GM18858 (cell line): ENCODE measurements around the gene USP36.

Experiments
- ATAC-seq: cut with Tn5 transposase; IDR thresholded peaks from one replicate; pipeline ENCODE4 v1.9.1; 2021; ENCODE audit not compliant: unreplicated experiment

USP36 gene

DNA sequence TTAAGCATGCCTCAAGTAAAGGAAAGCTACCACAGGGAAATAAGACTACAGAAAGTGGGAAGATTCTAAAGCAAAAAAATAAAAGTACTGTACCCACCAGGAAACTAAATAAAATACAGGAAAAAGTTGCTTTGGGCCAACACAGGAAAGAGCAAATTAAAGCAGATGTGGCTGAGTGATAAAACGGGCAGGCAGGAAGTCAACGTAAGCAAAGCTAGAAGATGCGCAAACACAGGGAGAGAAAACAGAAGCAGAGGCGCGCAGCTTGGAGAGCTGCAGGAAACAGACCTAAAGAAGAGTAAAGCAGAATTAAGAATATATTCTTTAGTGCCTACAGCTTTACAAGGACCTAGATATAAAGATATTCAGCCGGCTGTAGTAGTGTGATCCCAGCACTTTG is 21.7 kb downstream of the USP36 start:
- ATAC-seq = no peak

DNA sequence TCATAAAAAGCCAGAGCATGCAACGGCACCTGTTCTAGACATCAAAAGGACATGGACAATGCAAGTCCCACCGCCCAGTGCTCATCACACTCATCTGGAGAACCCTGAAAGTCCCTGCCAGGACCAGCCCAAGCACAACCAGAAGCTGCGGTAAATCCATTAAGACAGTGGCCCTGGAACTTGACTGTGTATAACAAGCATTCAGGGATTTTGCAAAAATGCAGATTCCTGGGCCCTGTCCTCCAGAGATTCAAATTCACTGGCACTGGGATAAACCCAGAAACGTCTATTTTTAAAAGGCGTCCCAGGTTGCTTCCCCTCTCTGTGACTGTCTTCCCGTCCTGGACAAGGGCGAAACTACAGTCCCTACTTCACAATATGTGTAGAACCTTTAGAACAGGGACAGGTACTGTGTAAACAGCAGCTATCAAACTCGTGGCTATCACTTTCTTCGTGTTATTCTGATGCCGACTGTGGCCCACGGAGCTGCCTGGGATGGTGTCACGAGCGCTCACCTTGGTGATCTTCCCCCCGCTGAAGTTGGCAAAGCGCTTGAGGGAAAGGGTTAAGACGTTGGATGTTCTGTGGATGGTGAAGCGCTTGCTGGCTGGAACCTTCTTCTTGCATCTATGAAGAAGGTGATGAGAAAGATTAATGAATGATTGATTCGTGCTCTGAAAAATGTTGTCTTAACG is 22.3 kb downstream of the USP36 start:
- ATAC-seq = no peak

DNA sequence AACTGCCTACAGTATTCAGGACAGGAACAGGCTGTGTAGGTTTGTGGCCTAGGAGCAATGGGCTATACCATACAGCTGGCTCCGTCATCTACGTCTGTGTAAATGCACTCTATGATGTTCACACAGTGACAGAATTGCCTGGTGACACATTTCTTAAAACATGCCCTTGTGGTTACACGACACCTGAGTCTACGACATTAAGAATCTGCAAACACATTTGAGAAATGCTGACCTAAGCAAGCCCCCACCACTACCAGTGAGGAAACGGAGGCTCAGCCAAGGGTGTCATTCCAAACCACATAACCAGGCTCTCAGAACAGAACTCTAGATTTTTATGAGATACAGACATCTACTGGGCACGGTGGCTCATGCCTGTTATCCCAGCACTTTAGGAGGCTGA is 23.5 kb downstream of the USP36 start:
- no peak for ATAC-seq

DNA sequence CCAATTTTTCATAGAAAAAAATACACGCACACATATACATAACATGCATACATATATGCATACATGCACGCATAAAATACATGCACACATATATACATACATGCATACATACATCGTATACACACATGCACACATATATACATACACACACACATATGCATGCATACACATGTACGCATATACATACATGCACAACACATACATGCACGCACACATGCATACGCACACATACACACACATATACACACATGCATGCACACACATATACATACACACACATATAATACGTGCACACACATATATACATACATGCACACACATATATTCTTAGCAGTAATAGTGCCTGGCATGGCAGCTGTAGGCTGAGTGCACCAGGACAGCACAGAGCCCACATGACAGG is 24.9 kb downstream of the USP36 start:
- no peak for ATAC-seq

DNA sequence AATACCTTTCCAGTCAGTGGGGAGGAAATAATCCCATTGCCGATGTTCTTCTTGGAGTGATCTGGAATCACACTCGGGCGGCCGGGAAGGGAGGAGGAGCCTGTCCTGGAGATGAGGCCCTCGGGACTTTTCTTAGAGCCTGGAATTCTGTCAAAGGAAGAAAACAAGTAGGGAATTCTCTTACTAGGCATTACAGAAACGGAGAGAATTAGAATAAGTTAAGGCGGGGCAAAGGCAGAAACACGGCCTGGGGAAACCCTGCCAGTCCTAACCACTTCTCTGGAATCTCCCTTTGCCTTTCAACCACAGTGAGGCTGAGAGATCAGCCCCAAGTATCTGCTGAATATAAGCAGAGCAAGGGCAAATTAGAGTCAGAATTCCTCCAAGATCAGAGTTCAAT is 27.8 kb downstream of the USP36 start:
- ATAC-seq = no peak

DNA sequence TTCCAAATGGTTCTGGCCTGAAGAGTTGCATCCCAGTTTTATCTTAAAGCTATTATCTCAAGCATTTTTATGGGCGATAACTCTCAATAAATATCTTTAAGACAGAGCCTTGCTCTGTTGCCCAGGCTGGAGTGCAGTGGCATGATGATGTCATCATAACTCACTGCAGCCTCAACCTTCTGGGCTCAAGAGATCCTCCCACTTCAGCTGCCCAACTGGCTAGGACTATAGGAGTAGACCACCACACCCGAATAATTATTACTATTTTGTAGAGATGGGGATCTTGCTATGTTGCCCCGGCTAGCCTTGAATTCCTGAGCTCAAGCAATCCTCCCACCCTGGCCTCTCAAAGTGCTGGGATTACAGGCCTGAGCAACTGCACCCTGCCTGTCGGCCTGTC is 32.5 kb downstream of the USP36 start:
- ATAC-seq = no peak

DNA sequence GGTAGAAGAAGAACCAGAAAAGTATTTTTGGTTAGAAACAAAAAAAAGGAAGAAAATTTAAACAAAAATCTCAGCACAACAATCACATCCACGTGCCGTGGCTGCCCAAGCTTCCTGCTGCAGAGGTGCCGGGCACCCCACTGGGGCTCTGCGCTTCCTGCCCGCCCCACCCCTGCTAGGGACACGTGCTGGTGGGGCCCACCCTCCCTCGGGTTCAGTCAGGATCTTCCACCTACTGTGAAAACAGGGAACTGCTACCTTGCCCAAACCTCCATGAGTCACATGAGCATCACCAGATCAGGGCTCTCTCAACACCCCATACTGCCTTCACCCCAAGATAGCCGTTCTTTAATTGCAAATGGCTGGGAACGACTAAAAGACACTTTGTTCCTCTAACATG is 34.2 kb downstream of the USP36 start:
- ATAC-seq = no peak

DNA sequence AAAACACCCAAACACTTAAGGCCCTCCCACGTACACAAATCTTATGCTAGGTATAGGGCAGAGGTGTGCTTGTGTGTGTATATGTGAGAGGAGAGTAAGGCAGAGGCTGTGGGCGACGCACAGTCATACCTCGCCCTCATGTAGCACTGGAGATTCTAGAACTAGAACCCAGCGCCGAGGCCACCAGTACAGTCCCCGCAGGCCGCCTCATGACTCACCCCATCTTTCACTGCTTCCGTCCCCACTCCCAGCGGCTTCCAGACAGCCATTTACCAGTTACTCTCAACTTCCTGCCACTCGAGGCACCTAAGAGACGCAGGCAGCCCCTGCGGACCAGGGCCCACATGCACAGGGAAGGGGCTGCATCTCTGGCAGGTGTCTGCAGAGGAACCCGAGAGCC is 35.3 kb downstream of the USP36 start:
- ATAC-seq = no peak

DNA sequence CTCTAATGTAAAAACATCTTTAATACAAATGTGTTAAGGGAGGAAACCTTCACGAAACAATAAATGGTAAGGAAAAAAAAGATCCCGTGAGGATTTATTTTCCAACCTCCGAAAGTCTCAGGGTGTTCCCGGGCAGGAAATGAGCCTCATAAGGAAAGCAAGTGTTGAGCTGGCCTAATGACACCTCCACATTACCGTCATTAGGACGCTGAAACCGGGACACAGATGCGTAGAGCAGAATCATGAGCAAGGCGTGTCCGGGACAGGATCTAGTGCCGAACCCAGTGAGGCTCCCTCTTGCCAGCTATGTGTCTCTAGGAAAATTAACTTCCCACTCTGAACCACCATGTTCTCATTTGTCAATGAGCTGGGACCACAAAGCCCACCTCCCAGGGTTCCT is 35.8 kb downstream of the USP36 start:
- no peak for ATAC-seq

DNA sequence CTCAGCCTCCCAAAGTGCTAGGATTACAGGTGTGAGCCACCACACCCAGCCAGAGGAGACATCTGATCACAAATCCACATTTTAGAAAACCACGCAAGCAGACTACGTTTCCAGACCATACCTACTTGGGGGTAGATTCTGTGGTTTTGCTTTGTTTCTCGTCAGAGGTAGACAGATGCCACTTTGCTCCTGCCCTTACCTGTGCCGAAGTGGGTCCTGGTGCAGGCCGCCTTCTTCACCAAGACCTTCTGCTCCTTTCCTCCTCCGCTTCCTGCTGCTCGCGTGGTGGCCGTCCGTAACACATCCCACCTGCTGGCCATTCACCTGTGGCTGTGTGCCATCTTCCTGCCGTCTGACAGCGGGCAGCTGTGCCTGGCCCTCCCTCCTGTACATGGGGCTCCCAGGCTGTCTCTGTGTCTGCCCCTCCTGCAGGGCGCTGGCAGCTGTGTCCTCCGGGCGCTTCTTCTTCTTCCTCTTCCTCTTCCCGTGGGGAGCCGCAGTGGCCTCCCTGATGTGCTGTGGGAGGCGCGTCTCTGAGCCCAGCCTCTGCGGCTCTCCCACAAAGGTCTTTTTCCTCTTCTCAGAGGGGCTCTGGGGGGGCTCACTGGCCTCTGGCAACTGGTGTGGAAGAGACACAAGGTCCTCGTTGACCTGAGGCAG is 37.3 kb downstream of the USP36 start:
- no peak for ATAC-seq

DNA sequence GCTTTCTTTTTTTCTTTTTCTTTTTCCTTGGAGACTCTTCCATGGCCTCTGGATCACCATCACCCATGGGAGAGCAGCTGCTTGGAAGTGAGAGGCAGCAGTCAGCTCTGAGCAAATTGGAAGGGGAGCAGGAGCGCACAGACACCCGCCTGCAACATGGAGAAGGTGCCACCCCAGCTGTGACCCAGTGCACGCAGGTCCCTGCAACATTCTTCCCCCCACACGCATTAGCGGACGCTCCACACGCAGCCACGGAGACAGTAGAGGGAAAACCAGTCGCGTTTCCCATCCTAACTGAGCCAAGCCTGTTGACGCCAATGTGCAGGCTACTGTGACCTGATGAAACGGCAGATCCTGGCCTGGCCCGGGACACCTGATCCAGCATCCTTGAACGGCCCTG is 38.2 kb downstream of the USP36 start:
- no peak for ATAC-seq

DNA sequence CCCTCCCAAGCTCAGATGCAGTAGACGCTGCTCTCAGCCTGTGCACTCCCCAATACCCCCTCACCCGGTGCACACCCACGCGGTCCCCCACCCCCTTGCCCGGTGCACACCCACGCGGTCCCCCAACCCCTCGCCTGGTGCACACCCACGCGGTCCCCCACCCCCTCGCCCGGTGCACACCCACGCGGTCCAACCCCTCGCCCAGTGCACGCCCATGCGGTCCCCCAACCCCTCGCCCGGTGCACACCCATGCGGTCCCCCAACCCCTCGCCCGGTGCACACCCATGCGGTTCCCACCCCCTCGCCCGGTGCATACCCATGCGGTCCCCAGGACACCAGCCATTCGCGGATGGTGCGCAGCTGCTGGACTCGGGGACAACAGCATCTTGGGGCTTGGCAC is 38.6 kb downstream of the USP36 start:
- no peak for ATAC-seq

DNA sequence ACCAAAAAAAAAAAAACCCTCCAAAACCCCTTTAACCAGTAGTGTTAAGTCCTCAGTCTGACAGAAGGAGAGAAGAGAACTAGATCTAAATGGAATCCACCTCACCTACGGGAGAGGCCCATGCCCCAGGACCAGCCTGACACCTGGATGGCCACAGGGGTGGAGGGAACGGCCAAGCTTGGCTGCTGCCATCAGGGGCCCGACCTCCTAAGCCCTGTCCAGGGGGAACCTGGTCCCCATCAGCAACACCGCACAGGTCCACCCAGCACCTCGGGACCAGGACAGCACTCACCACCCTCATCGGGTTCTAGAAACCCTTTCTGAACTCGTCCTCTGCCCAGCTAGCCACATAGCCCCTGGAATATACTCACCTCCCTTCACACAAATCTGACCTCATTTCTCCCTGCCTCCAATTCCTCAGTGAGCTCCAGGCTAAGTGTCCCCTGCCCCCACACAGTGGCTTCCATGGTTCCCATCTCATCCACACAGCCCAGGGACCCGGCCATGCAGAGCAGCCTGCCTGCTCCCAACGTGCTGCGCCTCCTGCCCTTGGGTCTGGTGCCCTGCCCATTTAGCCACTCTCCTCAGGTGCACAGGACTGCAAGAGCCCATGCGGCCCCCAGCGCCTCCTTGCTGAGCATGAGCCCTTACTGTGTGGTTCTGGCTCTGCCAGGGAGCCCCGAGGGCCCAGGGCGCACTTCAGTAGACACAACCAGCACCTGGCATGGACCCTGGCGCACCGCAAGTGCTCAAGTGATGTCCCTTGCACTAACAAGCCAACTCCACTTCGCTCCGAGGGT is 40.3 kb downstream of the USP36 start:
- ATAC-seq = no peak

DNA sequence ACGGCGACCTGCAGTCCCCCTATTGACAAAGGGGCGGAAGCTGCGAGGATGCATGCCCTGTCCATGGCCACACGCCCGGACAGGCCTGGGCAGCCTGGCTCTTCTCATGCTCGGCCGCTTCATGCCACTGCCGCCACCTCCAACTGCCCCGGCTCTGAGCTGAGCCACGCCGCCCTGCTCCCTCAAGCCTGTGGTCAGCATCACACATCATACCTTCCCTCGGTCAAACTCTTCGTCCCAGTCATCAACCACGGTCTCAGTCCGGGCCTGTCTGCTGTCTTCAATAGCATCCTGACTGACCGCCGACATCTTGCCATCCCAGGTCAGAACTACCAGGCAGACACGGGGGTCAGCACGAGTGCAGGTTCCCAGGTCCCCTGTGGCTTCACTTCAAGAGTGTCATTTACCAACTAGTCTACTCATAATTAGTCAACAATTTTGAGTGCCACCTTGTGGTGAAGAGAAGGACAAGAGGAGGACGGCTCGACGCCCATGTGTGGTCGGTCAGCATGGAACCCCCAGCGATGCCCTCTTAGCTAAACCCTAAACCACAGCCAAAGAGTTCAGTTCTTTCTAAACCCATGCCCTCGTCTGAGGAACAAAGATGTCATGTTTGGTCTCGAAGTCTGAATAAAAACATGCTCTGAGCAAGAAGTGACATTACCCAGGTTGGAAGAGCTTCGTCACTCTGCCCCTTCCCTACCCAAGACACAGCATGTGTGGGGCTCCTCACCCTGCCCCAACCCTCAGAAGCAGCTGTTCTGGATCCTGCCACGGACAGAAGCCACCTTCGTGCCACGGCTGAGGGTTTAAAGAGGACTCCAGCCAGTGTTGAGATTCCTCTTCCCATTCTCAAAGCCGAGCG is 41.7 kb downstream of the USP36 start:
- no peak for ATAC-seq

DNA sequence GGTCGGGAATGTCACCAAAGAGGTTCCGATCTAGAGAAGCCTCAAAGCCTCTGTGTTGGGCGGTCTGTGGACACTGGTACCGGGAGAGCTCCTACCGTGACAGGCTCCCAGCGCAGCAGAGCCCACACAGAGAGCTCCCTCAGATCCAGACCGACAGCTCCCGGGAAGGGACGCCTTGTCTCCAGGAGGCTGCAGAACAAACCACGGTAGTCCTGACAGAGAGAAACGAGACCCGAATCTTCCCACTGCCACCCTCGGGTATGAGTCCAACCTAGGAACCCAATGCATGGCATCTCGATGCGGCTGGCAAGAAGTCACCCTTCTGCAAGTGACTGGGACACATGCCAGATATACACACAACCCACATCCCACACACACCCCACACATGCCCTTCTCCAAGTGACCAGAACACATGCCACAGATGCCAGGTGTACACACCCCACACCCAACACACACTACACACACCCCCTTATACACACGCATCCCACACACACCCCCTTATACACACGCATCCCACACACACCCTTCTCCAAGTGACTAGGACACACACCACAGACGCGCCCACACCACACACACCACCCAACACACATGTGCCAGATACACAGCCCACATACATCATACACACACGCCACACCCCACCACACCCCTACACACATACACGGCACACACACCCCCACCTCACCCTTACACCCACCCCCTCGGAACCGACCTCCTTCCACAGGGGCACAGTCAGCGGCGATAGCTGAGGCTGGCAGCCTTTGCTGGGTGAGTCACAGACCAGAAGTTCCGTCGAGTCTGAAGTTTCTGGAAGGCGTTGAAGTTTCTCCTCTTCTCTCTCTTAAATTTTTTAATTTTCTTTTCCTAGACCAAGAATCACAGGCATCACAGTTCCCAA is 42.7 kb downstream of the USP36 start:
- ATAC-seq = no peak

DNA sequence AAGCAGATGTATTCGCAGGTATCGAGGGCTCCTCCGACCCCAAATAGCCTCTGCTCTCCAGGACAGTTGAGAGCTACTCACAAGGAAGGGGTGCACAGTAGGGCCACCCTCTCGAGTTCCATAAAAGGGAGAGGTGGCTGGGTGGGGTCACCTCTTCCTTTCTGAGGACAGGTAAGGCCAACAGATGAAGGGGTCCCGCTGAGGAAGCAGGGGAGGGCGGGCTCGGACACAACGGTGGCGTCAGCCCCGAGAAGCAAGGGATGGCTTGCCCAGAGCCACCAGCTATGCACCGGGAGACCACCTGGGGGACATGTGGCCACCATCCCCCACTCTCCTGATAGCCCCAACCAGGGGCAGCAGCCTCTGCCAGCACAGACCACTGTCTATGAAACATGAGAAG is 43.4 kb downstream of the USP36 start:
- ATAC-seq = no peak

DNA sequence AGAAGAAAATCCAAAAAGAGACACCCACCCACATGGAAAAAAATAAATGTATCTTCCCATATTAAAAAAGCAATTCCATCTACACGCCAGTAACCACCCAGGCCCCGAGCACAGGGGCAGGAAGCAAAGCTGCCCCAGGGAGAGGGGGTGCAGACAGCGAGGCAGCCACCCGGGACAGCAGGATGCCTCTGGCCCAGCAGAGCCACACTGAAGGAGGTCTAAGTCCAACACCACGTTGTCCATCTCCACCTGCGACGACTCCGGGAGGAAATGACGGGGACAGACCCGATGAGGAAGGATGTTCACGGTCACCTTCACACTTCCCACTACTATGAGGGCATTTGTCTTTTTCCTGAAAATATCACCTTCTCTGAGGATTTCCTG is 44.1 kb downstream of the USP36 start:
- ATAC-seq = no peak

DNA sequence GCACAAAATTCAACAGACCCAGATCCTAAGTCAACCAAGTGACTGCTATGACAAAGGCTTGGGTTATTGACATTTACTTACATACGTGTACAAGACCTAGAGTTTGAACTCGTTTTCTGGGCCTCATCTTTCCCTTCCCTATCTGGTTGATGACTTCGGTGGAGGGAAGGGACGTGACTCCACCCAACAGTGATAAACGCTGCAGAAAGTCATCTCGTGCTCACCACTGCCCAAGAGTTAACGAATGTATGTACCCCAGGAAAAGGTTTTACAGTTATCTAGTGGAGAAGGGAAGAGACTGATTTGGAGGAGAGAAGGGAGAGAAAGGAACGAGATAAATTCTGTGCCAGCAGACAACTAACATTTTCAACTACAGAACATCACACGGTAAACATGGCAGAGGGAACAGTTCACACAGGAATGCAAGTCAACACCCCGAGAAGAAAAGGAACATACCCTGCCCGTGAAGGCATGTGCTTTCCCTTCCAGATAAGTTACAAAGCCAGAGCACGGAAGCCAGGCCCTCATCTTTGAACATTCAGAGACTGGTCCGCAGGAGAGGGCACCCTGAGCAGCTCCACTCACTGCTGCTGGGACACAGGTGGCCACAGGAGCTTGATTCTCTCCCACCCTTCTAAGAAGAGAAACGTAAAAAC is 44.6 kb downstream of the USP36 start:
- no peak for ATAC-seq

DNA sequence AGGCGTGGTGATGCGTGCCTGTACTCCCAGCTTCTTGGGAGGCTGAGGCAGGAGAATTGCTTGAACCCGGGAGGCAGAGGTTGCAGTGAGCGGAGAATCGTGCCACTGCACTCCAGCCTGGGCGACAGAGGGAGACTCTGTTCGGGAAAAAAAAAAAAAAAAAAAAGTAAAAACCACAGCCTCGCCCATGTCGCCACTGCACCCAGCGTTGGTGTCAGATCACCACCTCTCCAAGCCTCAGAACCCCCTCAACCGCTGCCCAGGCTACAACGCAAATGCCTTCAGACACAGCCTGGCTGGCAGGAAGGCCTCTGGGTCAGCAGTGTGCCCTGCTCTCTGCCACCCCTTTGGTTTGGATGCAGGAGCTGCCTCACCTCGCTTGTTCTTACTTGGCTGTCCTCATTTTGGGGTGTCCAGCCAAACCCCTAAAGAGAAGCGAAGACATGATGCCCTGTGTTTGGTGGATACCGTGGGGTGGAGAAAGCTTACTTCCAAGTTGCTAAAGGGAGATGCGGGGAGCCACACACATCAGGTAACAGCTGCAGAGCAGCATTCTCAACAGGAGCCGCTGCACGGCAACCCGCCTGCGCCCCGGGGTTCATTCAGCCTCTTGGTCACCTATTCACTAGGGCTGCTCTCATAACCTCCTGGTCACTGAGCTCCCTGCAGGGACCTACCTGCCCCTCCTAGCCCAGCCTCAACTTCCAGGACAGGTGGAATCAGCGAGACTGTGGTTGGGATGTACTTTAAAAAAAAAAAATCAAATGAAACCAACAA is 45.6 kb downstream of the USP36 start:
- ATAC-seq = no peak
